ENCODE measurements around the gene ABLIM2.
A peak's percentile ranks its signal among the peaks of the same experiment; 100 is the strongest.

GRCh38 chr4:8099981-8100464 lies 58.6 kb downstream of the ABLIM2 start:
- TF ChIP-seq CTCF (IDR thresholded peaks at IDR 0.05) (no peak), POLR2AphosphoS5 (IDR thresholded peaks at IDR 0.05) (peak; percentile 29), POLR2A (IDR thresholded peaks at IDR 0.05) (no peak)
